GM03348 (cell line): ENCODE measurements around the gene ASAP3.

Experiments
- DNase-seq: peaks from one replicate; pipeline ENCODE4 v3.0.0; 2012; ENCODE audit warnings: low spot score

Gene ASAP3

DNA sequence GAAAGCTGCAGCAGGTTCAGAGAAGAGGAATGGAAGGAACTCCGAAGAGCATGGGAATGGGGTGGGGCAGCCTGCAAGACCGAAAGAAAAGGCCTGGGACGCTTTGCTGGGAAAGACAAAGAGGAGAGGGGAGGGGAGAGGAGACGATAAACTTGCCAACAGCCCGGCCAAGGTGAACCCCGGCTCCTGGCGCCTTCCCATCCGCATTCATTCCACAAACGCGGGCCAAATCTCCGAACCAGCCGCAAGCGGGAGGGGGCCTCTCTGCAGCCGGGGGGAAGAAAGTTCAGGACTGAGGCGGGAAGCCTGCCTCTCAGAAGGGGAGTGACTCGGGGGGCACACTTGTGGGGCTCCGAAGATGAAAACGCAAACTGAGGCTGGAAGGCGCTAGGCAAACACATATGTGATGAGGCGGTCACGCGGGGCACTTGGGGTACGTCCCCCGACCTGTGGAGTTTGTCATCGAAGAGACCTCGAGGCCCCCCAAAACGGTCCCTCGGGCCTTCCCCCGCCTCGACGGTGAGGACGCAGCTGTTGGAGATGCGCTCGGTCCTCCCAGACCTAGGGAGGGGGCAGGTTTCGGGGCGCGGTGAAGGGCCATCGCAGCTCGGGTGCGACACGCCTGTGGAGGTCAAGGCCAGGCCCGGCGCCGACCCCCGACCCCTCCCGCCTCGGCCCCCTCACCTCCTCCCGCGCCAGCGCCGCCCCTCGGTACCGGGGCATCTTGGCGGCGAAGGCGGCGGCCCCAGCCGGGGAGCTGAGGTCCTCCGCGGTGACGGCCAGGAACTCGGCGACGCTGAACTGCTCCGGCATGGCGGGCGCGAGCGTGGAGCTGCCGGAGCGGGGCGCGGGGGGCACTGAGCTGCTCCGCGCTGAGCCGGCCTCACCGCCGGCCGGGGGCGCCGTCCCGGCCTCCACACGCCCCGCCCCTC, at the start of gene ASAP3:
TSS of gene ASAP3 (minus strand) at position 859 of the 932 bp plus-strand sequence. CDS start at position 813, 46 bp downstream.
- peak; percentile 60 for DNase-seq

DNA sequence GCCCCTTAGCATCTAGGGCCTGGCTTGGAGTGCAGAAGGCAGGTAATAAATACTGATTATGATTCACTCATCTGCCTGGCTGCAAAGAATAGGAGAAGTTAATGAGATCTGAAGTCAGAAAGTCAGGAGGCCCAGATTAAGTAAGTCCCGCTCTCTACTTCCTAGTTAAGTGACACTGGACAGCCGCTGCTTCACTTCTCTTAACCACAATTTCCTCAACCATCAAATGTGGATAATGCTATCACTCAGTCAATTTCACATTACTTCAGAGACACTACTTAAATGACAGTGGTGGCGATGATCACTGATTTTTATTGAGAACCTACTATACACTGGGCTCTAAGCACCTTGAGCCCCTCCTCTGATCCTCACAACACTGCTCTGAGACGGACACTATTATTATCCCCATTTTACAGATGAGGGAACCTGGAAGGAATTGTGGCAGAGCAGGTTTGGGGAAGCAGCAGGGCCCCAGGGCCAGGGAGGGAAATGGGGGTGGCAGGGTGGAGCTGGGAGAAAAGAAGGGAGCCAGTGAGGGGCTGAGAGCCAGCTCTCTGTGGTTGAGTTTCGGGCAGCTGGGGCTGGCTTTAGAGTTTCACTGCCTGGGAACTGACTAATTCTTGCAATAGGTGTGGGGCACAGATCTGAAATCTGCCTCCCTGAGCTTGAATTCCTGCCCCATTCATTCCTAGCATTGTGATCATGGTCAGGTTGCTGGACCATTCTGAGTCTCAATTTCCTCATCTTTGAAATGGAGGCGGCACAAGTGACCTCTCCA, 49.5 kb upstream of the ASAP3 start:
- no peak for DNase-seq

DNA sequence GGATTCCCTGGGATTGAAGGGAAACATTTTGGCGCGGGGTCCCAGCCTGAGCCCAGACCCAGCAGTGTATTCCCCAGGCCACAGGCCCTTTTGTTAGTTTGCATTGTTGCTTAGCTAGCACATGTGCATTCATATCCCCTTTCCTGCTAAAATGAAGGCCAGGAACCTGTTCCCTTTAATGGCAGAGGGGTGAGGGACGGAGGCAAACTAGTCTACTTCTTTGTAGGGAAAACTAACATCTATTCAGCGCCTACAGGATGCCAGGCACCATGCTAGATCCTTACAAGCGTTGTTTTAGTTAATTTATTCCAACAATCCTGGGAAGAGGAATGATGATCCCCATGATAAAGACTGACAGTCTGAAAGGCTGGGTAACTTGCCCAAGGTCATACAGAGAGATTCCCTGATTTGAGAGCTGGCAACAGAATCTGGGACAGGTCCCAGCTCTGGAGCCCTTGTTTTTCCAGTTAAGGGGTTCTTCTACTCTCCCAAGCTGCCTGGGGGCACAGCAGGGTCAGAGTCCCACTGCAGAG, 47.6 kb upstream of the ASAP3 start:
- no peak for DNase-seq

DNA sequence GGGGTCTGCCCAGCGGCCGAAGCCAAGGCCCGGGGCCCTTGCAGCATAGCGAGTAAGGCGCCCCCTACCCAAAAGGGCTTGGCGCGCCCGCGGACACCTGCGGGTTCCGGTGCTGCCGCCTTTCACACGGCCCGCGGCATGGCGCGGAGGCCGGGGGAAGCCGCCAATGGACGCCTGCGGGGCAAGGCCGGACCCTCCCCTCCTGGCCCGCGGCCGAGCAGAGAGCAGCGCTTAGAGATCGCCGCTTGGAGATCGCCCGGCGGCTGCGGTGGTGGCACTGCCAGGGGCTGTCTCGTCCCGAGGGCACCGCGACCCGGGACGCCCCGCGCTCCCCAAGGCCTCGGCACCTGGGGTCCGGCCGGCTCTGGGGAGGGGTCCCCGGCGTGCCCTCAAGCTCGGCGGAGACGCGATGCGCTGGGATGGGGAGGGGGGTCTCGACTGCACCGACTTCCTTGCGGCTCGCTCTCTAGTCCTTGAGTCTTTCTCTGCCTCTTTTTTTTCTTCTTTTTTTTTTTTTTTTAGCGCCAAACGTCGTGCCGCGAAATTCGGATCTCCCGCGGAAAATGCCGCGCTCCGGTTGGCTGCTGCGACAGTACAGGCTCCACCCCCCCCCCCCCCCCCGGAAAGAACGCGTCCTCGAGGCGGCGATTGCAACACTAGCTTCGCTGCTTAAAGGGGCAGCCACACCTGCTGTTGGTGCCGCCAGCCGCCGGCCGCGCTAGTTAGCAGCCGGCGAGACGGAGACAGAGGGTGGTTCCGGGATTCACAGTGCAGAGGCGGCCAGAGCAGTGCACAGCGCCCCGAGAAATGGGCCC, 47.0 kb upstream of the ASAP3 start, which contains the start of gene E2F2:
TSS of gene E2F2 (minus strand) at position 487 of the 815 bp plus-strand sequence. CDS start at position 47, 440 bp downstream.
- DNase-seq = peak; percentile 99

DNA sequence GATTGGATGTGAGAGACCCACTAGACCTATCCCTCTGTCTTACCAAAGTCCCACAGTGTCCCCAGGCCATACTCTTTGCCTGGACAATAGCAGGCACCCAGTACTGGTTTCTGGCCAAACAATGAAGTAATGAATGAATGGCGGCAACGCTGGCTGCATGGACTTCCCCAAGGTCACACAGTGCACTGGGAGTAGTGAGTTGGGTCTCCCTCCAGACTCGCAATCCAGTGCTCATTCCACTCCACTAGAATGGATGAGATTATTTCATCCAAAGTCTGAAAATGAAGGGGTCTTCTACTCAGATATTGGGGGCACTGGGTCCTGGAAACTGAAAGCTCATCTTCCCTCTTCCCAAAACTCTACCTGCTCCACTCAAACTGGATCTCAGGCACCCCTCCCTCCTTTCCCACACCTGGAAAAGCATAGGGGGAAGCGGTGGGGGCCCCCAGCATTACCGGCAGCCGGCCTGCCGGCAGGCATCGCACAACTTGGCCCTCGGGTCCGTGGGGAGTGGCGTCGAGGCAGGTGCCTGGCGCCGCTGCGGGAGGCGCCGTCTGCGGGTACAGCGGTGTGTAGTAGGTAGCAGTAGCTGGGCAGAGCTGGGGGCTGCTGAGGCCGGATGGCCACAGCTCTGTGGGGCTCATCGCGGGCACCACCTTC, 46.2 kb upstream of the ASAP3 start:
- no peak for DNase-seq

DNA sequence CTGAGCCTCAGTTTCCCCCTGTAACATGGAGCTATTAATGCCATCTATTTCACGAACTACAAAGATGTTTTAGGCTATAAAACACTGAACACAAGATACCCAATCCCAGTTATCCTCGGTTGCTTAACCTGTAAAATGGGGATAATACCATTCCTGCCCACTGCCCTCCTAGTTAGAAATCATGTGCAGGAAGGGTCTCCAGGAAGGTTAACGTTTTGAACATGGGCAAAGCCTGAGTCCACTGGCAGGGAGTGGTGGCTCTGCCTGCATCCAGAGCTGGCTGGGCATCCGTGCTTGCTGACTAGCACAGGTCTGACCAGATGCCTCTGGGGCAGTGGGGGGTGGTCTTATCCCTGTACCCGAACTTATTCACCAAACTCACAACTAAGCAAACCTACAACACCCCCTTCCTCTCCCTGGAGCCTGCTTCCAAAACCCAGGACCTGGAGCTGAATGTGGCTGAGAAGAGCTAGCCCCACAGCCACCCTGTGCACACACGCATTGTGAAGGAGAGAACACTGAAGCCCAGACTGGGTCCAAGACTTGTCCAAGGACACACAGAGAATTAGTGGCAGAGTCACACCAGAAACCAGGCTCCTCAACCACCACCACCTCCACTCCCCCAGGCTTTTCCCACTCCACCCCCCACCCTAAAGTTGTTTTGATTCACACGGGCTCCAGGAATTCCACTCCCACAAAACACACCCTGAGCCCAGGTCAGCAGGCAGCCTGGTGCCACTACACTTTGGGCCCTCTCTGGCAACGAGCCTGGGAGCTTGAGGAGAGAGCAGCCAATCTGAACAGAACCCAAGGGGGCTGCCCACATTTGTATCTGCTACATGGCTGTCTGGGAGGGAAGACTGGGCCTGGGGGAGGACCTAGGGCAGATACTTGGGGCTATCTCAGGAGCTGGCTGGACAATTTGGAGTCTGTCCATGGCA, 45.4 kb upstream of the ASAP3 start:
- DNase-seq = no peak

DNA sequence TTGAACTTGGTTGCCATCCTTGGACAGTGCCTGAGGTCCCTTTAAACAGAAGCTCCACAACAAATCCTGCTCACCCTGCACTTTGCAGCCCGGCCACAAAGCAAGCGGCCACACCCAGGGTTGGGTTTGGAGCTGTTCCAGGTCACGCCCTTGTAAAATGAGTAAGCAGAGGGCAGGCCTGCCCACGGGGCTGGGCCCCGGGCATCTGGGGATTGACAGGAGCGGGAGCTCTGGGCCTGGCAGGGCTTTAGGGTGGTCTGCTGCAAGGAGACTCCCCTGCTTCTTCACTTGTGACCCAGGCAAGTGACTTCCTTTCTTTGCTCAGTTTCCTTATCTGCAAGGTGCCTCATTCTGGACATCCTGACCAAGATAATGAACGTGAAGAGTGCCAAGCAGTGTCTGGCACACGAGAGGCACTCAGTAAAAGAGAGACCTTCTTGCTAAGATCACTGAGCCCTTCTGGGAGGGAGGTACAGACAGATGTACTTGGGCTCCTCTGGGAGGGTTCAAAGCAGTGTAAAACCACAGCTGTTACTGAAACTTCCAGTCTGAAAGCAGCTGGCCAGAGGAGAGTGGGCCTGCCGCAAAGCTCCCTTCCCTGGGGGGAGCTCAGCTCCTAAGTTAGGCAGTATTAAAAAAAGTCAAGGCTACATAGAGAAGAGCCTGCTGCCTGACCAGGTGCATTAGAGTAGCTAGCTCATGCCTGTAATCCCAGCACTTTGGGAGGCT, 44.4 kb upstream of the ASAP3 start:
- DNase-seq = peak; percentile 88

DNA sequence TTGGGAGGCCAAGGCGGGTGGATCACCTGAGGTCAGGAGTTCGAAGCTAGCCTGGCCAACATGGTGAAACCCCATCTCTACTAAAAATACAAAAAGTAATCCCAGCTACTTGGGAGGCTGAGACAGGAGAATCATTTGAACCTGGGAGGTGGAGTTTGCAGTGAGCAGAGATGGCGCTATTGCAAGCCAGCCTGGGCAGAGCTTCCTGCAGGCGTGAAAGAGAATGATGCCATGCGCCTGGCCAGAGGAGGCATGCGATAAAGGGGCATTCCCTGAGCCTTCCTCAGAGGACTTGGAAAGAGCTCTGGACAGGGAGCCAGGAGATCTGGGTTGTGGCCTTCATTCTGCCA, 43.9 kb upstream of the ASAP3 start:
- DNase-seq = no peak

DNA sequence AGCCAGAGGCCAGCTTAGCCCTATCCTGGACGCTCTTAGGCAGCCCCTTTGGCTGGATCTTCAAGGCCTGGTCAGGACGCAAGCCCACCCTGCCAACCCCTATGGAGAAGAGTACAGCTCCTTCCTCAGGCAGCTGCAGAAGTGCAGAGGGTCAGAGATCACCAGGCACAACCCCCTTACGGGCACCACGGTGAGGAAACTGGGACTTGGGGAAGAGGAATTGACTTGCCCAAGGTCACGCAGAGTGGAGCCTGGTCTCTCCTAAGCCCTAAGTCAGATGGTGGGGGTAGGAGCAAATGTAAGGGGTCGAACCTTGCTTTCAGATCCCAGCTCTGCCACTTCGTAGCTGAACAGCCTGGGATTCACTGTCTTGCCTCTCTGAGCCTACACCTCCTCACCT, 43.4 kb upstream of the ASAP3 start:
- DNase-seq = no peak

DNA sequence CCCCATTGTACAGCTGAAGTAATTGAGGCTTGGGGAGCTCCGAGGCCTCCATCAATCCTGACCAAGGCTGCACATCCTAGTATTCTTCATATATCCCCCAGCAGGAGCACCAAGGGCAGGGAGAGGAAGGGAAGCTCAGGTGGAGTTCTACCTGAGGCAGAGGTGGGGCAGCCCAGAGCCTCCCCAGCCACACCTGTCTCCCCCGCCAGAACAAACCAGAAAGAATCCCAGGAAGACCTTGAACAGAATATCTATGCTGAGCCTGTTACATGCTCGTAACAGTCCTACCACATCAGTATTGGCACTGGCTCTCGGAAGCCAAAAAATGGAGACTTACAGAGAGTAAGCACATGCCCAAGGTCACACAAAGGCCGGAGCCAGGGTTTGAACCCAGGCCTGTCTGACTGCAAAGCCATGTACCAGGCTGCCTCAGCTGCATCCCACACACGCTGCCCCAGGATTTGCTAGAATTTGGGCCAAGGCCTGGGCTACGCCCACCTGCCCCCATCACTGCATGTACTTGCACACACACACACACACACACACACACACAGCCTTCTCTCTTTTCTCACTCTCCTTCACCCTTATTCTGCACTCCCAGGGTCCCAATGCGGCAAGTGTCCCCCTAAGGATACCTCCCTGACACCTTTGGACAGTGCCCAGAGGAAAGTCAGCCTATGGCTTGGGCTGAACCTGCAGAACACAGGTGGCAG, 42.5 kb upstream of the ASAP3 start:
- no peak for DNase-seq

DNA sequence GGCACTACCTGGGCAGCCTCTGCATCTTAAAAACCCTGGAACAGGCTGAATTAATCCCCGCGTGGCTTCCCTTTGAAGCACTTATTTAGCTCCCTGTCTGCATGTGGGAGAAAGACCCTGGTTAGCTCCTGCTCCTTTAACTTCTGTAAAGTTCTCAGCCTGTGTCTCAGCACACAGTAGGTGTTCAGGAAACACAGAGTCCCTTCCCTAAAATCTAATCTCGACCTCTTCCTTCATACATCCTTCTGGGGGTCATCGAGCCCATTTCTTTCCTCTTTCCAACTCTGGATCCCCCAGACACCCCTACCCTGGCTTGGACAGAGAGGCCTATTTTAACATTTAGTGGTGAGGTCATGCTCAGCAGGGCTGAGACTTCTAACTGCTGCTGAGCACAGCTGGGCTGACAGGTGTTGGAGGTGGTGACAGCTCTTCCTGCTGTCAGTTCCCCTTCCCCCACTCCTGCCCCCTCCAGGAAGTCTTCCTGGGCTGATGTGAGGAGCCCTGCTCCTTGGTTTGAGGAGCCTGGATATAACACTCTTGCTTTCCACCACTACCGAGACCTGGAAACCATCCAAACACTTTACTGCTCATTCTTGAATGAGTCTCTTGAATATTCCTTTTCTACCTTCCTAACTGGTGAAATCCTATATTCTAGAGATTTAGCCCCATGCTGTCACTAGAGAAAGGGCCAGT, 41.7 kb upstream of the ASAP3 start:
- DNase-seq = no peak

DNA sequence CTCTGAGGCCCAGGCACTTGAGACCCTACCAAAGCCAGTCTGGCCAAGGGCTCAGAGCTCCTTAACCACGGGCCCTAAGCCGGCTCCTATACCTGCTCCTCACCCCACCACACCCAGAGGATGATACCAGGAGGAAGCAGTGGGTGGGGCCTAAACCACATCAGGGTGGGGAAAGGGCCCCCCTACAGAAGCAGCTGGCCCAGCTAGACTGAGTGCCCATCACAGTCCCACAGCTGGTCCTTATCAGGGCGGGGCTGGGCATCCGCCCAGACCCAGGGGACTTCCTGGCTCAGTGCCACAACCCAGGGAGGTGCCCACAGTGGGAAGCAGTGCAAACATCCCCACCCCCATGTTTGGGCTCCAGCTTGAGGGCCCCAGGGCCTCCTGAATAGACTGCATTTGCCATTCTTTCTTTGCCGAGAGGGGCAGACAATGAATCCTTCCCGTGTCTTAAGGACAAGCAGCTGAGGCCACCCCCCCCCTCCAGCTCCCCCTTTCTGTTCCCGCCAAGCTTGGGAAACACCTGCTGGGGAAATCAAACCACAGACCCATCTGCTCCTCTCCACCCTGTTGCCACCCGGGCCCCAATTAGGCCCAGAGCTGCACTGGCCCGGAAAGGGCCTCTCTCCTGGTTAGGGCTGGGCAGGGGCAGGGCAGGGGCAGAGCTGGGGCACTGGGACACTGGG, 40.9 kb upstream of the ASAP3 start:
- DNase-seq = no peak

DNA sequence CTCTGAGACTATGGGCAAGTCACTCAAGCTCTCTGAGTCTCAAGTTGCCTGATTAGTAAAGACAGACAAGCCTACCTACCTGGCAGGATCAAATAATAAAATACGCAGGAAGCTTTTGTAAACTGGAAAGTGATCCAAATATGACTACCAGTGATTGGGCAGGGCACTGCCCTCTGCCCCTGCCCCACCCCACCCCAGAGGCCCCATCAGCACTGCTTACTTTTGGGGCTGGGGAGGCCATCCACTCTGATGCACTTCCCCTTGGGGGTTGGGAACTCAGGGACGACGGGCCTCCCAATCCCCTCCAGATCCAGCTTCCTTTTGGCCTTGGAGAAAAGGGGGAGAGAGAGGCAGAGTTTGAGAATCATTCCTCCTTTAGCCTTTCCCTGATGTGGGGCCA, 40.2 kb upstream of the ASAP3 start:
- DNase-seq = no peak

DNA sequence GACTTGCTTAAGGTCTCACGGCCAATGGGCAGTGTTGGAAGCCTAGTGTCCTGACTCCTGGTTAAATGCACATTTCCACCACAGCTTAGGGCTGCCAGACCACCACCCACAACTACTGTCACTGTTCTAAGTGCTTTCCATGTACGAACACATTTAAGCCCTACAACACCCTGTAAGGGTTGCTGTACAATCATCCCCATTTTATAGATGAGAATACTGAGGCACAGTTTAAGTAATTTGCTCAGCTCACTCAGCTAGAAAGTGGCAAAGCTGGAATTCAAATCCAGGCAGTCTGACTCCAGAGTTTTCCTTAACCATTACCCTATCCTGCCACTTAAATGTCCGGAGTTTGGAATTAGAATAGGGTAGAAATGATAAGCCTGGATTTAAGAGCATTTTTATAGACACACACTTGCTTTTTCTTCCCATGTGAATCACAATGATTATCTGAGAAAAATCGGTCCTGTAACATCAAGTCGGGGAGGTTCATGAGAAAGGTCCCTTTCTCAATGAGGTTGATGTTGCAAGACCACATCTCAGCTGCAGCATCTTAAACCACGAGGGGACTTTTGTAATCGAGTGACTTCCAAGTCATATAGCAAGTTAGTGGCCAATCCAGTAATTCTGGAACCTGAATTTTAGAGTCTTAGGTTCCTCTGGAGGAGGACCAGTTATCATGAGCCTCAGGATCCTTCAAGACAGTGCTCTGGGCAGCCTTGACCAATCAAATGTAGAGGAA, 38.4 kb upstream of the ASAP3 start:
- no peak for DNase-seq

DNA sequence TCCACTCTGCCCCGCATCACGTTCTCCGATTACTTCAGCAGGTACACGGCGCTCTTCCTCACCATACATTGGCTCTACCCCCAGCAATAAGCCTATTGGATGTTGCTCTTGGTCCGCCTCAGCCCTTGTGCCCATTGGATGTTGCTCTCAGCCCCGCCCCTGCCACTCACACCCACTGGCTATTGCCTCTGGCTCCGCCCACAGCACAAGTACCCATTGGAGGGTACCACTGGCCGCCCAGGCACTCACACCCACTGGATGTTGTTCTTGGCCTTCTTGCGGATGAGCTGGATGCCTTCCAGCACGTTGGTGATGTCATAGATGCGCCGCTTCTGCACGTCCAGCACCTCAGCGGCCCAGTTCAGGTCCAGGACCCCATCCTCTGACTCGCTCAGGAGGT, 37.6 kb upstream of the ASAP3 start:
- DNase-seq = no peak

DNA sequence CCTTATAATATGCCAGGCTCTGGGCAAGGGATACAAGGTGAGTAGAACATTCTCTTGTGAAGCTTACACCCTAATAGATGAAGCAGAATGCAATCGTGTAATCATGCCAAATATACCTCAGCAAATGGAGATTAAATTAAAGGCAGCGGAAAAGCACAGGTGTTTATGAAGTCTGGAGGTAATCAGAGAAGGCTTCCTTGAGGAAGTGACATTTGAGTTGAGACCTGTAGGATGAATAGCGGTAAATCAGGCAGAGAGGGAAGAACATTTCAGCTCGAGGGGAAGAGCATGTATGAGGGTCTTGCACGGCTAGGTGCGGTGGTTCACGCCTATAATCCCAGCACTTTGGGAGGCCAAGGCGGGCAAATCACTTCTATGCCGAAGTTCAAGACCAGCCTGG, 33.6 kb upstream of the ASAP3 start:
- DNase-seq = no peak

DNA sequence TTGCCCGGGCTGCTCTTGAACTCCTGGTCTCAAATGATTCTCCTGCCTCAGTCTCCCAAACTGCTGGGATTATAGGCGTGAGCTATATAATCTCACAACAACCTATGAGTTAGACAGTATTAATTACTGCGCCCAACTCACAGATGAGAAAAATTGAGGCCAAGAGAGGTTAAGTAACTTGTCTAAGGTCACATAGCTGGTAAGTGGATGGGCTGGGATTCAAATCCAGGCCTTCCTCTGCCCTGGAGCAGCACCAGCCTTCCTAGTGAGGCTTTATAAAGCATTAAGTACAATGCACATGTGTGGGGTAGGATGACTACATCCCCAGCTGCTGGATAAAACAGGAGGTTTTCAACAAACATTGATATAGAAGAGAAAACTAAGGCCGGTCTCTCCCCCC, 31.9 kb upstream of the ASAP3 start:
- no peak for DNase-seq
